ENCODE results near the gene SOX5. TPM values are rescaled to one million over a fixed set of nuclear protein-coding genes. Genes with fewer than 3 reads are reported as not detected.
"Not testable (repeated sequence)": the region's sequence is repeated elsewhere in the genome, so short reads cannot be mapped to it uniquely, and the experiment has no call there.

Gene SOX5
- total RNA-seq, 1 donor from 2014 or later: 0.51 TPM

- DNase-seq: no peak
Observed at GRCh38 chr12:23752245-23752644, 197.2 kb downstream of the SOX5 start.

GRCh38 chr12:23751641-23752040 lies 197.8 kb downstream of the SOX5 start:
- DNase-seq: no peak

GRCh38 chr12:23750923-23751322 lies 198.5 kb downstream of the SOX5 start:
- no peak for DNase-seq

GRCh38 chr12:23744696-23745095 lies 204.8 kb downstream of the SOX5 start:
- no peak for DNase-seq

GRCh38 chr12:23742574-23742973 lies 206.9 kb downstream of the SOX5 start:
- DNase-seq: no peak

GRCh38 chr12:23731493-23731892 lies 218.0 kb downstream of the SOX5 start:
- DNase-seq: no peak

- DNase-seq: no peak
Observed at GRCh38 chr12:23731035-23731434, 218.4 kb downstream of the SOX5 start.

GRCh38 chr12:23729359-23729758 lies 220.1 kb downstream of the SOX5 start:
- no peak for DNase-seq

- no peak for DNase-seq
Observed at GRCh38 chr12:23726646-23727045, 222.8 kb downstream of the SOX5 start.

- DNase-seq: no peak
Observed at GRCh38 chr12:23722655-23723054, 226.8 kb downstream of the SOX5 start.

GRCh38 chr12:23721268-23721667 lies 228.2 kb downstream of the SOX5 start:
- DNase-seq: no peak

GRCh38 chr12:23719493-23719892 lies 230.0 kb downstream of the SOX5 start:
- no peak for DNase-seq

GRCh38 chr12:23710361-23710760 lies 239.1 kb downstream of the SOX5 start:
- not testable (repeated sequence) for DNase-seq

GRCh38 chr12:23708185-23708837 lies 241.2 kb downstream of the SOX5 start:
- no peak for DNase-seq

GRCh38 chr12:23707270-23707669 lies 242.2 kb downstream of the SOX5 start:
- no peak for DNase-seq

GRCh38 chr12:23704992-23705943 lies 244.2 kb downstream of the SOX5 start:
- DNase-seq: no peak

- DNase-seq: no peak
Observed at GRCh38 chr12:23703051-23703450, 246.4 kb downstream of the SOX5 start.

- DNase-seq: no peak
Observed at GRCh38 chr12:23699031-23699430, 250.4 kb downstream of the SOX5 start.

- DNase-seq: no peak
Observed at GRCh38 chr12:23694920-23695319, 254.6 kb downstream of the SOX5 start.

GRCh38 chr12:23694307-23694706 lies 255.2 kb downstream of the SOX5 start:
- no peak for DNase-seq

- DNase-seq: no peak
Observed at GRCh38 chr12:23687947-23688346, 261.5 kb downstream of the SOX5 start.

- DNase-seq: no peak
Observed at GRCh38 chr12:23686095-23686494, 263.4 kb downstream of the SOX5 start.

- no peak for DNase-seq
Observed at GRCh38 chr12:23684121-23684520, 265.3 kb downstream of the SOX5 start.

GRCh38 chr12:23681237-23681636 lies 268.2 kb downstream of the SOX5 start:
- no peak for DNase-seq
